Activated CD8-positive, alpha-beta T cell treated with anti-CD3 and anti-CD28 coated beads for 36 hours (primary cell): ENCODE measurements around the gene FCHSD1. TPM values are rescaled to one million over a fixed set of nuclear protein-coding genes. Genes with fewer than 3 reads are reported as not detected.

Experiments used
- ATAC-seq: fragments of 200-7000 bp; cut with Tn5 transposase; one replicate; pipeline ENCODE4 v1.10.0; 2021; ENCODE audit warnings: mild to moderate bottlenecking, moderate library complexity
- CTCF ChIA-PET: fragments of 350-600 bp; sonication (Branson Sonifier 250); formaldehyde crosslinking; loops from one replicate; lab custom pipeline; 2021; ENCODE audit warnings: antibody characterized with exemption; lab: Charles Lee
- POLR2A ChIA-PET: fragments of 350-600 bp; sonication (Branson Sonifier 250); formaldehyde crosslinking; loops from one replicate; lab custom pipeline; 2021; ENCODE audit warnings: antibody characterized with exemption; lab: Charles Lee
- DNase-seq: peaks from one replicate; pipeline ENCODE4 v3.0.0-alpha.2; 2020
- H3K27ac Mint-ChIP-seq: one replicate; pipeline ENCODE4 v1.8.0; 2021; ENCODE audit warnings: mild to moderate bottlenecking, mixed read lengths
- H3K27me3 Mint-ChIP-seq: one replicate; pipeline ENCODE4 v1.8.0; 2021; ENCODE audit warnings: mixed read lengths
- H3K36me3 Mint-ChIP-seq: one replicate; pipeline ENCODE4 v1.8.0; 2021; ENCODE audit warnings: low read depth, mixed read lengths
- H3K4me1 Mint-ChIP-seq: one replicate; pipeline ENCODE4 v1.8.0; 2021; ENCODE audit warnings: low read depth, mixed read lengths
- H3K4me3 Mint-ChIP-seq: one replicate; pipeline ENCODE4 v1.8.0; 2021; ENCODE audit warnings: mild to moderate bottlenecking, moderate library complexity, mixed read lengths
- H3K9me3 Mint-ChIP-seq: one replicate; pipeline ENCODE4 v1.8.0; 2021; ENCODE audit warnings: mixed read lengths
- CTCF ChIP-seq: fragments of 200-600 bp; IDR thresholded peaks from one replicate; pipeline ENCODE4 v1.8.0; 2022; ENCODE audit warnings: antibody characterized with exemption, mild to moderate bottlenecking
- intact Hi-C: fragments of 100-400 bp; cut with micrococcal nuclease; formaldehyde crosslinking; loops from one replicate; pipeline ENCODE4 v1.10.0; 2022
- total RNA-seq, 2 experiments: library from RNA; stranded (reverse); gene quantifications; one replicate each; pipeline ENCODE4 v1.2.3, GENCODE V29; 2021

Gene FCHSD1
- total RNA-seq, 2 experiments from 2014 or later = 30.1 to 31.8 TPM

GRCh38 chr5:141632650-141633049 is 18.6 kb downstream of the FCHSD1 start:
- Mint-ChIP-seq H3K9me3 (no peaks in the 10 kb centered on the region), H3K27me3 (no peaks in the 10 kb centered on the region), H3K4me1 (peaks cover 28% of the 10 kb centered on the region), H3K36me3 (peaks cover 40% of the 10 kb centered on the region), H3K27ac (no peak overlapping the region), H3K4me3 (no peak overlapping the region)
- intact Hi-C loops = no loop called here
- no peak for ATAC-seq
- no peak for TF ChIP-seq CTCF
- DNase-seq = no peak
- ChIA-PET POLR2A (interaction anchor here (0.7 kb wide), 1 partner anchor 35 kb away, joined by 3 read pairs; no protein-coding TSS in a partner anchor), CTCF (interaction anchor here (0.6 to 6.4 kb wide), 7 partner anchors 9 to 1517 kb away, joined by 3 to 73 read pairs (median 14); partner anchors contain the start of gene DIAPH1)

- no peaks in the 10 kb centered on the region for H3K27me3 Mint-ChIP-seq
- H3K4me3 Mint-ChIP-seq = no peak overlapping the region
- peaks cover 23% of the 10 kb centered on the region for H3K4me1 Mint-ChIP-seq
- H3K27ac Mint-ChIP-seq = no peak overlapping the region
- no peak for ATAC-seq
- no peak for DNase-seq
- intact Hi-C loops = no loop called here
- CTCF ChIA-PET = interaction anchor here (0.9 to 6.4 kb wide), 8 partner anchors 10 to 73 kb away, joined by 3 to 73 read pairs (median 4); partner anchors contain the start of genes DIAPH1 and FCHSD1
- H3K9me3 Mint-ChIP-seq = no peaks in the 10 kb centered on the region
- no peak for TF ChIP-seq CTCF
- POLR2A ChIA-PET = interaction anchor here (1.1 to 1.4 kb wide), 3 partner anchors 11 to 18 kb away, joined by 4 to 7 read pairs (median 5); no protein-coding TSS in a partner anchor
- H3K36me3 Mint-ChIP-seq = peaks cover 42% of the 10 kb centered on the region
These were observed 20.6 kb downstream of the FCHSD1 start for GRCh38 chr5:141630570-141631140.

GRCh38 chr5:141628175-141628788 is 22.9 kb downstream of the FCHSD1 start:
- H3K4me3 Mint-ChIP-seq = no peak overlapping the region
- CTCF ChIA-PET = interaction anchor here (1.0 to 6.4 kb wide), 9 partner anchors 8 to 207 kb away, joined by 3 to 73 read pairs (median 5); partner anchors contain the start of genes DIAPH1, HDAC3, PCDHGA11 and RELL2

GRCh38 chr5:141623611-141624010 is 27.6 kb downstream of the FCHSD1 start:
- TF ChIP-seq CTCF = no peak
- Mint-ChIP-seq H3K27ac (peak overlapping the region; percentile 73), H3K4me3 (no peak overlapping the region), H3K36me3 (peaks cover 58% of the 10 kb centered on the region), H3K4me1 (peaks cover 25% of the 10 kb centered on the region), H3K9me3 (no peaks in the 10 kb centered on the region), H3K27me3 (no peaks in the 10 kb centered on the region)
- no peak for DNase-seq
- ATAC-seq = no peak
- ChIA-PET POLR2A (interaction anchor here (1.3 to 1.4 kb wide), 2 partner anchors 11 to 32 kb away, joined by 3 to 6 read pairs; no protein-coding TSS in a partner anchor), CTCF (interaction anchor here (0.9 to 13.6 kb wide), 12 partner anchors 8 to 337 kb away, joined by 3 to 297 read pairs (median 4); partner anchors contain the start of genes HDAC3 and RELL2)
- intact Hi-C loops = no loop called here

More at GRCh38 chr5:141628175-141628788, 22.9 kb downstream of the FCHSD1 start:
- H3K27me3 Mint-ChIP-seq = no peaks in the 10 kb centered on the region
- peaks cover 13% of the 10 kb centered on the region for H3K4me1 Mint-ChIP-seq
- POLR2A ChIA-PET = interaction anchor here (1.1 to 3.6 kb wide), 2 partner anchors 8 to 9 kb away, joined by 4 to 24 read pairs; partner anchors contain the start of genes HDAC3 and RELL2
- intact Hi-C loops = no loop called here
- ATAC-seq (no peak), DNase-seq (no peak)
- no peak for TF ChIP-seq CTCF
- no peak overlapping the region for H3K27ac Mint-ChIP-seq
- H3K36me3 Mint-ChIP-seq = peaks cover 46% of the 10 kb centered on the region
- no peaks in the 10 kb centered on the region for H3K9me3 Mint-ChIP-seq
